SK-N-SH (cell line): ENCODE data around the gene TDRD12. TPM values are rescaled to one million over a fixed set of nuclear protein-coding genes. Genes with fewer than 3 reads are reported as not detected.

Source experiments
- CHD2 ChIP-seq: fragments of 150-350 bp; IDR thresholded peaks from 2 replicates; pipeline ENCODE4 v1.6.1; 2018; ENCODE audit warnings: low read length; ENCODE audit not compliant: partially characterized antibody
- CTCF ChIP-seq: fragments of 200-600 bp; sonication (generic); IDR thresholded peaks from 2 replicates; pipeline ENCODE4 v1.6.1; 2017; ENCODE audit warnings: antibody characterized with exemption, mild to moderate bottlenecking, moderate library complexity
- ELF1 ChIP-seq: IDR thresholded peaks from 2 replicates; pipeline ENCODE4 v1.4.0; 2012
- FOXJ3 ChIP-seq: sonication (generic); formaldehyde crosslinking; IDR thresholded peaks from 2 replicates; pipeline ENCODE4 v1.5.1; 2020; ENCODE audit warnings: mild to moderate bottlenecking, missing genetic modification reagents
- GABPA ChIP-seq: IDR thresholded peaks from 2 replicates; pipeline ENCODE4 v1.4.0; 2012; ENCODE audit warnings: low read depth, mild to moderate bottlenecking
- GATA2 ChIP-seq: sonication (generic); formaldehyde crosslinking; IDR thresholded peaks from 2 replicates; pipeline ENCODE4 v1.5.0; 2020; ENCODE audit warnings: mild to moderate bottlenecking, missing genetic modification reagents
- IRF3 ChIP-seq: fragments of 150-350 bp; IDR thresholded peaks from 2 replicates; pipeline ENCODE4 v1.6.1; 2016; ENCODE audit warnings: mild to moderate bottlenecking, low read depth, low read length
- JUND ChIP-seq: IDR thresholded peaks from 2 replicates; pipeline ENCODE4 v1.4.0; 2012
- MAX ChIP-seq: IDR thresholded peaks from 2 replicates; pipeline ENCODE4 v1.4.0; 2012; ENCODE audit warnings: low read depth
- MXI1 ChIP-seq: IDR thresholded peaks from 2 replicates; pipeline ENCODE4 v1.6.1; 2012; ENCODE audit warnings: mild to moderate bottlenecking, low read depth, low read length, improper control_type of control experiment
- NFIC ChIP-seq: IDR thresholded peaks from 2 replicates; pipeline ENCODE4 v1.4.0; 2012; ENCODE audit warnings: borderline replicate concordance
- NRF1 ChIP-seq: IDR thresholded peaks from 2 replicates; pipeline ENCODE4 v1.6.1; 2012; ENCODE audit warnings: low read depth, mild to moderate bottlenecking, low read length
- PBX3 ChIP-seq: IDR thresholded peaks from 2 replicates; pipeline ENCODE4; 2012
- RAD21 ChIP-seq: IDR thresholded peaks from 2 replicates; pipeline ENCODE4 v1.6.1; 2012; ENCODE audit warnings: mild to moderate bottlenecking, low read length
- RCOR1 ChIP-seq: fragments of 150-350 bp; IDR thresholded peaks from 2 replicates; pipeline ENCODE4 v1.6.1; 2017; ENCODE audit warnings: antibody characterized with exemption, low read length
- RFX5 ChIP-seq: IDR thresholded peaks from 2 replicates; pipeline ENCODE4 v1.6.1; 2012; ENCODE audit warnings: mild to moderate bottlenecking, improper control_type of control experiment, low read length
- RXRA ChIP-seq: IDR thresholded peaks from 2 replicates; pipeline ENCODE4 v1.4.0; 2012; ENCODE audit warnings: low read depth, mild to moderate bottlenecking, borderline replicate concordance
- TAF1 ChIP-seq: IDR thresholded peaks from 2 replicates; pipeline ENCODE4 v1.6.1; 2012; ENCODE audit warnings: low read depth, mild to moderate bottlenecking, low read length, moderate library complexity, borderline replicate concordance
- TCF12 ChIP-seq: IDR thresholded peaks from 2 replicates; pipeline ENCODE4 v1.4.0; 2012
- TEAD4 ChIP-seq: IDR thresholded peaks from 2 replicates; pipeline ENCODE4 v1.4.0; 2012; ENCODE audit warnings: mild to moderate bottlenecking, borderline replicate concordance; ENCODE audit not compliant: insufficient read depth
- ZBTB33 ChIP-seq: IDR thresholded peaks from 2 replicates; pipeline ENCODE4 v1.4.0; 2012; ENCODE audit warnings: low read depth, borderline replicate concordance
- polyA plus RNA-seq, 3 experiments: library from polyadenylated mRNA; depleted of rRNA; stranded (reverse); fragments of >200 nt; gene quantifications; 2 replicates each; pipeline ENCODE4 v1.2.3, GENCODE V29; 2012

Gene TDRD12
- polyA plus RNA-seq, 1 of the 3 experiments (the other 2 are of a cell fraction): 0.05 TPM

- TF ChIP-seq NRF1 (0 out of 2 replicates have a peak, but pooled peaks have one; percentile 29), CTCF (no peak), RFX5 (no peak), RXRA (no peak), RCOR1 (no peak), NFIC (0 out of 2 replicates have a peak, but pooled peaks have one; percentile 12), TCF12 (no peak), MXI1 (peak; percentile 85), JUND (no peak), CHD2 (peak; percentile 98), ELF1 (no peak), PBX3 (peak; percentile 64), TEAD4 (peak; percentile 14; the same call in 1 of the 2 replicates), TAF1 (peak; percentile 73), GATA2 (CRISPR knock-in tag) (no peak), MAX (peak; percentile 58; the same call in 1 of the 2 replicates), IRF3 (no peak), RAD21 (no peak), GABPA (no peak), FOXJ3 (CRISPR knock-in tag) (no peak), ZBTB33 (peak; percentile 94)
Measured at GRCh38 chr19:32691291-32691951, 28.1 kb upstream of the TDRD12 start, which contains the start of gene NUDT19 (continued).
